NCI-H1417 treated with DMSO at 0.1 percent for 48 hours (cell line): ENCODE measurements around the gene RERE.

Experiments used
- DNase-seq: peaks from one replicate; lab custom pipeline; 2025; lab: John Stamatoyannopoulos, UW

The RERE gene

GRCh38 chr1:8687538-8687937 is 129.9 kb downstream of the RERE start:
- DNase-seq: no peak

DNA sequence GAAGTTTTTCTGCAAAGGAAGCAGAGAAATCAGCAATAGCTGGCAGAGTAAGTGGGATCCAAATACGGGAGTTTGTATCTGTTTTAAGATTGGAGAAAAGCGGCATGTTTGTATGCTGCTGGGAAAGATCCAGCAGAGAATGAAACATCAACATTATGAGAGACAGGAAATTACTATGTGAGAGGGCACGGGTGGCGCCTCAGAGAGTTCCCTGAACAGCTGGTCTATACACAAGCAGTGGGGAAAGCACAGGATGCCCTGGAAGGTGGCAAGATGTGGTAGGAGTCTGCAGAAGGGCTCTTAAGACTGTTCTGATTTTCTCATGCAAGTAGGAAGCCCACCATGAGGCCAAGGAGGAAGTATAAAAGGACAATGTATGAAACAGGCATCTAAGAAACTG is 130.4 kb downstream of the RERE start:
- no peak for DNase-seq

DNA sequence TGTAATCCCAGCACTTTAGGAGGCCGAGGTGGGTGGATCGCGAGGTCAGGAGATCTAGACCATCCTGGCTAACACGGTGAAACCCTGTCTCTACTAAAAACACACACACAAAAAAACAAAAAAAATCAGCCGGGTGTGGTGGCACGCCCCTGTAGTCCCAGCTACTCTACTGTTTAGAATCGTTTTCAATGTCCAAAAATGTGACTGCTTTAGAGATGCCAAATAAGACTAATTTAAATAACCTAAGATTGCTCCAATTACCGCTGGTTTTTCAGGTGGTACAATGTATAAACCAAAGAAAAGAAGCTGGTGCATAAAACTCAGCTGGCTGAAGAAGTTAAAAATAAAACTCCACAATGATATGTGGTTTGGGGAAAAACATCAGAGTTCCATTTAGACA is 132.0 kb downstream of the RERE start:
- no peak for DNase-seq

DNA sequence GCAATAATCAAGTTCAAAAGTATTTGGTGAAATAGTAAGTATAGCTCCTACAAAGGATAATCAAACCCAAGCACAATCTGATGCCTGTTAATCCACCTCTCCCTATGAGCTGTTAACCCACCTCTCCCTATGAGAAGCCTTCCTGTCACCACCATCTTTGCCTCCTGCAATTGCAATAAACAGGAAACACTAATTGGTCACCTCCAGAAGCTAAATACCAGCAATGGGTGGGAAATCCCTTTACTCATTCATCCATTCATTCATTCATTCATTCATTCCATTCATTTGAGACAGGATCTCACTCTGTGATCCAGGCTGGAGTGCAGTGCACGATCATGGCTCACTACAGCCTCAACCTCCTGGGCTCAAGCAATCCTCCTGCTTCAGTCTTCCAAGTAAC is 132.8 kb downstream of the RERE start:
- DNase-seq: no peak

GRCh38 chr1:8682573-8682972 is 134.9 kb downstream of the RERE start:
- DNase-seq: no peak

DNA sequence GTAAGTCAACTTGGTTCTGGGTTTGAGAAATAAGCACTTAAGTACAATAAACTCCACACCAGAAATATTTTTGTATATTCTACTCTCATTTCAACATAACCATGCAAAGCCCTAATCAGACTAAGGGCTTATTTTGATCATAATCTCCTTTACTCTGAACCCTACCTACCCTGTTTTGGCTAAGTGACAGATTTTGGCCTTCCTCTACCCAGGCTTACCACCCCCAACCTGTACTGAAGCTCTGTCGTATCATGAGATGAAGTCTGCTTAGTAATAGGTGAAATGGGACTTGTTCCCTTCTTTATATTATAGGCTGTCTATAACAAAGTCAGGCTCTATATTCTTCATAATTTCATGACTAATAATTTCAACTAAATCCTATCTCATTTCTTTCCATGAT is 135.5 kb downstream of the RERE start:
- DNase-seq: no peak

DNA sequence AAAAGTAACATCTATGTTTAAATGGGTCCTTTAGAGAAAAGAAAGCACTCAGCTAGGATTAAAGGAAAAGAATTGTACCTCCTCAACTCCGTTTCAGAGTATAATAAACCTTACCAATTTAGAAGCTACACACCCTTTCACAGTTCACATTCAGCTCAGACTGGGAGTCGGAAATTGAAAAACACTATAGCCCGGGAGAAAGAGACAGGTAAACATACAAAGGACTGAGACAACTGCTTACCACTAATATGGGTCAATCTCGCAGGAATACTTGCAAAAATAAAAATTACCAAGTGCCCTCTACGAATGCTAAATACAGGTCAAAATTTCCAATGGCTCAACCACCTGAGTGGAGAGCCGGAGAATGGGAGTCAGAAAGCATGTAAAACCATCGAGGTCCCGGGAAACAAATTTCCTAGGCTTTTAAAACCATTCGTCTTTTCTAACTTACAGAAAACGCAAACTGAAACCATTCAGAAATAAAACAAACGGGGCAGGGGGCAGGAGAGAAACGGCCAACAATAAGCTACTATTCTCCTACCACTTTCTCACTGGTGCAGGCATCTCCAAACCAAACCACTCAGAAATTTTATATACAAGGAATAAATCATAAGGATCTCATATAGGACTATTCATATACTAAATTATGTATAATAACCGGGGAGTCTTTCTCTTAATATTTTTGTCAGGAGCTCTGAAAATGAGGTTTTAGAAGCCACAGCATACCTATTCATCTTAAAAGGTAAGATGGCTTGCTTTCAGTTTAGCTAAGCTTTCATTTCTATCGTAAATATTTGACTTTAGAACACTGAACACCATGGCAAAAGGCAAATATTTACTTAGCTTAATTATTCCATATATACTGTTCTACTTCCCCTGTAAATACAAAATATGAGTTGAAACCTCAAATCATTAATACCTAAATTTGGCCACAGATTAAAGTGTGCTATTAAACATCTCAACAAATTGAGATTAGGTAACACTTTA is 136.5 kb downstream of the RERE start:
- DNase-seq: no peak

DNA sequence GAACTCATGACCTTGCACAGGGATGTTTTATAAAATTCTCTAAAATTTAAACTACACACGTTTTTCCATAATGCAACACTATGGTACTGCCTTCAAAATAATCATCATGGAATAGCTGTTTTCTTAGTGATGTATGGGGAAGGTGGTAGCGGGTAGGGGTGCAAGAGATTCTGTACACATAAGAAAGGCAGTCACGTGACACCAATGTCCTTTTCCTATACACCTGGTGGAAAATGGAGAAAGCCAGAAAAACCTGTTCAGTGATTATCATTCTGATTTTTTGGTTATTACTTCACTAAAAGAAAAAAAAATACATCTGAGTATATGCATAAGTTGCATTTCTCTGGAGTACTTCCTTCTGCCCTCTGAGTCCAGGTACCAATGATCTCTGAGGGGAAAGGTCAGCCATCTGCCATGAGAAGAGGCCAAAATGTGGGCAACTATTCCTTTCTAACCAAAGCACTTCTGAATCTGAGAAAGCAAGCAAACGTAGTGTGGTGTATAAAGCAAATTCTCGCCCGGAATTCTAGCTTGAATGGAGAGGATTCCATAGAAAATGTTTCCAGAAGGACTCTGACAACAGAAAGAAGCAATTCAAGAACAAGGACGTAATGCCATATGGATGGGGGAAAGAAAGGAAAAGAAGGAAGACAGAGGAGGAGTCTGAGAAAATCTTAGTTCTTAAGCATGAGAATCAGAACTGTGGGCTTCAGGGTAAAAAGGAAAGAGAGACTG is 137.3 kb downstream of the RERE start:
- DNase-seq: no peak

GRCh38 chr1:8679395-8679800 is 138.0 kb downstream of the RERE start:
- no peak for DNase-seq

- DNase-seq: no peak
These were observed 138.6 kb downstream of the RERE start for GRCh38 chr1:8678673-8679394.

- DNase-seq: no peak
These were observed 139.7 kb downstream of the RERE start for GRCh38 chr1:8677782-8678181.

DNA sequence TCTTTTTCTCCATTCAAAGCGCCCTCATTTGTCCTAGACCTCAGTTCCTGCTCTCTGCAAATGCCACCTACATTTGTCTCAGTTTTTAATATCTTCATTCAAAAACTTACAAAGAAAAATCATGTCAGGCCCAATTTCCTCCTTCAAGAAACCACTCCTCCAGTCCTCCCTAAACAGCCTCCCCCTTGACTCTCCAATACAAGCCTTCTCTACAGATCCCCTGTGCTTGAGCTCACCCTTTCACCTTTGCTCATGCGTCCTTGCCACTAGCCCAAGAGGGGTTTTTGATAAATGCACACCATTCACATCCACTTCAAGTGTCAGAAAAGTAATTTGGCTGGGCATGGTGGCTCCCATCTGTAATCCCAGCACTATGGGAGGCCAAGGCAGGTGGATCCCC is 140.6 kb downstream of the RERE start:
- no peak for DNase-seq

DNA sequence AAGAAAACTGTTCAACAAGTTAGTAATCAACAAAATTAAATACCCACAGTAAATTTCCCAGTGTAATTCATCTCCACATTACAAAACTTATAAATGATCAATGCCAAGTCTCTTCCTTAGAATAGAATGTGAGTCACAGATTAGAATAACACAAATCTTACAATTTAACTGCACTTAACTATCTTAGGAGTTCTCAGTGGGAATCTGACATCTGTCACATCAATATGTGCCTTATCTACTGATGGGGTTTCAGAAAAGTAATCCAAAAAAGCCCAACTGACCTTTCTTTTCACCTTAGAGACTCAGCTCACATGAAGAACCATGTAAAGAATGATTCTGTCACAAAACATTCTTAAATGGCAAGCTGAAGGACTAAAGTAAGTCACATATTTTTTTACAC is 141.4 kb downstream of the RERE start:
- DNase-seq: no peak

- no peak for DNase-seq
These were observed 142.5 kb downstream of the RERE start for GRCh38 chr1:8674912-8675311.

- no peak for DNase-seq
These were observed 143.0 kb downstream of the RERE start for GRCh38 chr1:8674481-8674880.

DNA sequence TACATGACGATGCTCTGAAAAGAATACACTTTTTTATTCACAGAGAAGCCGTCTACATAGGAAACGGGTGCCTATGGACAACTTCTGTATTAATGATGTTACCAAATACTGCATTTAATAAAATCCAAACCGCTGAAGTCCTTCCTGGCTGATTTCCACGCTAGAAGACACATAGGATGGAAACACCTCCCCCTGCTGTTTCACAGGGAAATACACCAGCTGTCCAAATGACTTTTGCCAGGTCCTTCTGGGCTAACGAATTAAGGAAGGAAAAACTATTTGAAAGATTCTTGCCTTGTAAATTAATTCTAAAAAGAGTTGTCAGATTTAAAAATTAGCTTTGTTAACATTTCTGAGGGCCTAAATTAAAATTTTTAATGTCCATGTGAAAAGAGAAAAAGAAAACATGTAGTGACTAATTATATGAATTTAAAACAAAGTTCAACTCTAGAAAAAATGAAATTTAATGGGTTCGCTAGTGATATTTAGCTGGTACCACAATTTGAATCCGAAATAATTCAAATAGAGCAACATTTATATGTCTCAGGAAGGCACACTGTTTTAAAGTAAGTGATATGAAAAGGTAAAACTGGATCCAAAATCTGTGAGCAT is 146.0 kb downstream of the RERE start:
- DNase-seq: no peak

DNA sequence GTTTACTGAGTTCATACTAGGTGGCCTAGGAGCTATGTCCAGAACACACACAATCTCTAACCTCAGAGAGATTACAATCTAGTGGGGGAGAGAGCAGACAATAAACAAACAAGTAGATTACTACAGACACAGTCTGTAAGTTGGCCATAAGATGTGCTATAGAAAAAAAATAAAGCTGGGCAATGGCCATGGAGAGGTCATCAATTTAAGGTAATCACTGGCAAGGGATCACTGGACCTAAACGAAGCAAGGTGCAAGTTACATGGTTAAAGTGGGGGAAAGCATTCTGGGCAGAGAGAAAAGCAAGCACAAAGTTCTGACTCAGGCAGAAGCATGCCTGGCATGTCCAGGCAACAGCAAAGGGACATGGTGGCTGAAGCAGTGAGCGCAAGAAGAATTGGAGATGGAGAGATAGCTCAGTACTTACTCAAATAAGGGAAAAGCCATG is 147.0 kb downstream of the RERE start:
- no peak for DNase-seq

DNA sequence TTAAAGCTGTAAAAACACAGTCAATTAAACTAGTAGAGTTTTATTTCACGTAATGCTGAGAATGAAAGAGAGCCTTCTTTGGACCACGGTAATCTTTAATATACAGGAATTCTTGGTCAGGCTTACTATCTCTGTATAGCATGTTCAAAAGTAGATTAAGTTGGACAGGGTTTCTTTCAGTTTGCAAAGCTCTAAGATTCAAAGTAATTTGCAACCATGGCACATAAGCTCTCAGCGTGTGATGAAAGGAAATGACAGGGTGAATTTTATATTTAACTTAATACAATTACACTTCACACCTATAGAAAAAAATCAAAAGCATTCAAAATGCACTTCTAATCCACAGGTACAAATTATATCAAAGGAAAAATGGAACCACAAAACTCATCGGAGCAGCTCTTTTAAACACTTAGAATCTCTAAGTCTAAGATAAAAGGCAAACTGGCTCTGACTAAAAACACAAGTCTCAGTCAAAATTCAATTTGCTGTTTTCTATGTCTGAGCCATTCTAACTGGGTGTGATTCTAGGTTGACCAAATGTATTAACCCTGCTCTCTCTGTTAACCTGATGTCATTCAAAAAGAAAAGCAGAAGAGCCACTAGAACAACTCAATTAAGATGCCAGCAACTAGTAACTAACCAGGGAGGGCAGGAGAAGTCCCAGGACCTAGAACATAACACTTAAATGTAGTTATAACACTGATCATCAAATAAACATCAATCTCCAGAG is 147.7 kb downstream of the RERE start:
- no peak for DNase-seq

DNA sequence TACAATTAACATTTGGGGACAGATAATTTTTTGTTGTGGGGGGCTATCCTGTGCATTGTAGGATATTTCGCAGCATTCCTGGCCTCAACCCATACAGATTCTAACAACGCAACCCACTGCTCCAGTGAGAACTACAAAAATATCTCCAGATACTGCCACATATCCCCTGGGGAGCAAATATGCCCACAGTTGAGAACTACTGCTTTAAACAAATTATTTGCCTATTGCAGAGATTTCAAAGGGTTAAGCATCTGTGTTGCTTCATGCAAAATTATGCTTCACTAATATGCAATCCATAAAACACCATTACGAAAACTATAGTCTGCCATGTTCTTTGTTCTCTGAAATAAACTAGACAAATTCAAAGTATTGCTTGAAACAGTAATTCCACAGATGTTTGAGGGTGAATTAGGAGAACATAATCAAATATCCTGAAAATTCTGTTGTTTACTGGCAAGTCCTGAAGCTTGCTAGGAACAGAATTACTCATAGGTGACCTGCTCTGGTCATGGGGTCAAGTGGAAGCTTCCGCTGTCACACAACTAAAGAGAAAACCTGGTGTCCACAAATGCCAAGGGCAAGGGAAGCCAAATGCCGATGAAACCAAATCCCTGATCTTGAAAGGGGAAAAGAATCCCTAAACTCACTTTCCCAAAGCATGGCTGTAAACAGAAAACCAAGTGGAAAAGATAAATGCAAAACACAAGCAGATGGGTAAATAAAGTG is 149.4 kb downstream of the RERE start:
- DNase-seq: no peak

- no peak for DNase-seq
These were observed 150.9 kb downstream of the RERE start for GRCh38 chr1:8666389-8667167.
